ENCODE results near the gene ACY1. TPM values are rescaled to one million over a fixed set of nuclear protein-coding genes. Genes with fewer than 3 reads are reported as not detected.
A peak's percentile ranks its signal among the peaks of the same experiment; 100 is the strongest.

Gene ACY1
- total and polyA plus RNA-seq, 4 donors = 7.2 to 102 (median 14.4) TPM

- Histone ChIP-seq H3K4me1 (ENCODE audit: control insufficient read depth in 1 of 2, insufficient read depth in 2 of 2, low read length in 2 of 2) (no peaks in the 10 kb centered on the region), H3K27ac (ENCODE audit: low read depth in 1 of 2, low read length in 2 of 2) (no peak overlapping the region), H3K36me3 (ENCODE audit: control insufficient read depth in 1 of 2, insufficient read depth in 2 of 2, low read length in 1 of 2) (no peaks in the 10 kb centered on the region), H3K9me3 (ENCODE audit: control insufficient read depth, low read length) (no peaks in the 10 kb centered on the region), H3K4me3 (ENCODE audit: low read length in 2 of 2) (no peak overlapping the region), H3K27me3 (ENCODE audit: control insufficient read depth in 1 of 2, insufficient read depth in 2 of 2, low read length in 1 of 2) (no peaks in the 10 kb centered on the region)
- ATAC-seq (ENCODE audit: low FRiP score) (peak; percentile 34), DNase-seq (peak in 1 of 2 donors; percentile 87)
- 10 to 12% methylated on average over 15 of the region's 15 CpGs for WGBS, 2 donors
- intact Hi-C loops (cut with DNase I) = loop anchor here in 1 of 2 donors (10.0 kb wide), 1 partner anchor 339 kb away; no protein-coding TSS in a partner anchor
Measured at GRCh38 chr3:52005571-52005986, 22.2 kb downstream of the ACY1 start.

GRCh38 chr3:52006017-52006819, 22.9 kb downstream of the ACY1 start:
- Histone ChIP-seq H3K27me3 (ENCODE audit: control insufficient read depth in 1 of 2, insufficient read depth in 2 of 2, low read length in 1 of 2) (no peaks in the 10 kb centered on the region), H3K9me3 (ENCODE audit: control insufficient read depth, low read length) (no peaks in the 10 kb centered on the region), H3K4me1 (ENCODE audit: control insufficient read depth in 1 of 2, insufficient read depth in 2 of 2, low read length in 2 of 2) (no peaks in the 10 kb centered on the region), H3K27ac (ENCODE audit: low read depth in 1 of 2, low read length in 2 of 2) (no peak overlapping the region), H3K36me3 (ENCODE audit: control insufficient read depth in 1 of 2, insufficient read depth in 2 of 2, low read length in 1 of 2) (no peaks in the 10 kb centered on the region), H3K4me3 (ENCODE audit: low read length in 2 of 2) (no peak overlapping the region)
- DNase-seq (no peak), ATAC-seq (ENCODE audit: low FRiP score) (no peak)
- intact Hi-C loops (cut with DNase I) = loop anchor here in 1 of 2 donors (10.0 kb wide), 1 partner anchor 339 kb away; no protein-coding TSS in a partner anchor
- 67 to 68% methylated on average over 8 of the region's 8 CpGs for WGBS, 2 donors

GRCh38 chr3:52006820-52007133, 23.4 kb downstream of the ACY1 start:
- intact Hi-C loops (cut with DNase I) = loop anchor here in 1 of 2 donors (10.0 kb wide), 1 partner anchor 338 kb away; no protein-coding TSS in a partner anchor
- WGBS, 2 donors = 93 to 96% methylated on average over 6 of the region's 6 CpGs
- Histone ChIP-seq H3K27me3 (ENCODE audit: control insufficient read depth in 1 of 2, insufficient read depth in 2 of 2, low read length in 1 of 2) (no peaks in the 10 kb centered on the region), H3K4me1 (ENCODE audit: control insufficient read depth in 1 of 2, insufficient read depth in 2 of 2, low read length in 2 of 2) (no peaks in the 10 kb centered on the region), H3K4me3 (ENCODE audit: low read length in 2 of 2) (no peak overlapping the region), H3K27ac (ENCODE audit: low read depth in 1 of 2, low read length in 2 of 2) (no peak overlapping the region), H3K9me3 (ENCODE audit: control insufficient read depth, low read length) (no peaks in the 10 kb centered on the region), H3K36me3 (ENCODE audit: control insufficient read depth in 1 of 2, insufficient read depth in 2 of 2, low read length in 1 of 2) (no peaks in the 10 kb centered on the region)
- no peak for DNase-seq
- ATAC-seq (ENCODE audit: low FRiP score) = no peak

- Histone ChIP-seq H3K27ac (ENCODE audit: low read depth in 1 of 2, low read length in 2 of 2) (no peak overlapping the region), H3K4me3 (ENCODE audit: low read length in 2 of 2) (no peak overlapping the region), H3K4me1 (ENCODE audit: control insufficient read depth in 1 of 2, insufficient read depth in 2 of 2, low read length in 2 of 2) (no peaks in the 10 kb centered on the region), H3K9me3 (ENCODE audit: control insufficient read depth, low read length) (no peaks in the 10 kb centered on the region), H3K27me3 (ENCODE audit: control insufficient read depth in 1 of 2, insufficient read depth in 2 of 2, low read length in 1 of 2) (no peaks in the 10 kb centered on the region), H3K36me3 (ENCODE audit: control insufficient read depth in 1 of 2, insufficient read depth in 2 of 2, low read length in 1 of 2) (no peaks in the 10 kb centered on the region)
- WGBS, 2 donors = 41 to 74% methylated on average over 4 of the region's 4 CpGs
- ATAC-seq (ENCODE audit: low FRiP score) (no peak), DNase-seq (no peak)
- intact Hi-C loops (cut with DNase I) = loop anchor here in 1 of 2 donors (10.0 kb wide), 1 partner anchor 338 kb away; no protein-coding TSS in a partner anchor
Measured at GRCh38 chr3:52007291-52007690, 24.0 kb downstream of the ACY1 start.

GRCh38 chr3:52010431-52010830, 27.1 kb downstream of the ACY1 start:
- ATAC-seq (ENCODE audit: low FRiP score) = no peak
- Histone ChIP-seq H3K9me3 (ENCODE audit: control insufficient read depth, low read length) (no peaks in the 10 kb centered on the region), H3K27me3 (ENCODE audit: control insufficient read depth in 1 of 2, insufficient read depth in 2 of 2, low read length in 1 of 2) (no peaks in the 10 kb centered on the region), H3K4me3 (ENCODE audit: low read length in 2 of 2) (no peak overlapping the region), H3K27ac (ENCODE audit: low read depth in 1 of 2, low read length in 2 of 2) (no peak overlapping the region), H3K36me3 (ENCODE audit: control insufficient read depth in 1 of 2, insufficient read depth in 2 of 2, low read length in 1 of 2) (no peaks in the 10 kb centered on the region), H3K4me1 (ENCODE audit: control insufficient read depth in 1 of 2, insufficient read depth in 2 of 2, low read length in 2 of 2) (no peaks in the 10 kb centered on the region)
- DNase-seq = no peak
- intact Hi-C loops (cut with DNase I) = no loop called here

GRCh38 chr3:52012699-52013098, 29.4 kb downstream of the ACY1 start:
- WGBS, 2 donors = 68 to 80% methylated on average over 7 of the region's 7 CpGs
- ATAC-seq (ENCODE audit: low FRiP score) = no peak
- intact Hi-C loops (cut with DNase I) = no loop called here
- Histone ChIP-seq H3K27me3 (ENCODE audit: control insufficient read depth in 1 of 2, insufficient read depth in 2 of 2, low read length in 1 of 2) (no peaks in the 10 kb centered on the region), H3K27ac (ENCODE audit: low read depth in 1 of 2, low read length in 2 of 2) (no peak overlapping the region), H3K9me3 (ENCODE audit: control insufficient read depth, low read length) (no peaks in the 10 kb centered on the region), H3K4me3 (ENCODE audit: low read length in 2 of 2) (no peak overlapping the region), H3K36me3 (ENCODE audit: control insufficient read depth in 1 of 2, insufficient read depth in 2 of 2, low read length in 1 of 2) (no peaks in the 10 kb centered on the region), H3K4me1 (ENCODE audit: control insufficient read depth in 1 of 2, insufficient read depth in 2 of 2, low read length in 2 of 2) (no peaks in the 10 kb centered on the region)
- no peak for DNase-seq

- Histone ChIP-seq H3K9me3 (ENCODE audit: control insufficient read depth, low read length) (no peaks in the 10 kb centered on the region), H3K4me1 (ENCODE audit: control insufficient read depth in 1 of 2, insufficient read depth in 2 of 2, low read length in 2 of 2) (no peaks in the 10 kb centered on the region), H3K27ac (ENCODE audit: low read depth in 1 of 2, low read length in 2 of 2) (no peak overlapping the region), H3K36me3 (ENCODE audit: control insufficient read depth in 1 of 2, insufficient read depth in 2 of 2, low read length in 1 of 2) (no peaks in the 10 kb centered on the region), H3K4me3 (ENCODE audit: low read length in 2 of 2) (no peak overlapping the region), H3K27me3 (ENCODE audit: control insufficient read depth in 1 of 2, insufficient read depth in 2 of 2, low read length in 1 of 2) (no peaks in the 10 kb centered on the region)
- 83 to 90% methylated on average over 6 of the region's 6 CpGs for WGBS, 2 donors
- ATAC-seq (ENCODE audit: low FRiP score) (no peak), DNase-seq (no peak)
- intact Hi-C loops (cut with DNase I) = no loop called here
Measured at GRCh38 chr3:52013802-52014598, 30.7 kb downstream of the ACY1 start.

- Histone ChIP-seq H3K27ac (ENCODE audit: low read depth in 1 of 2, low read length in 2 of 2) (no peak overlapping the region), H3K9me3 (ENCODE audit: control insufficient read depth, low read length) (no peaks in the 10 kb centered on the region), H3K27me3 (ENCODE audit: control insufficient read depth in 1 of 2, insufficient read depth in 2 of 2, low read length in 1 of 2) (no peaks in the 10 kb centered on the region), H3K4me1 (ENCODE audit: control insufficient read depth in 1 of 2, insufficient read depth in 2 of 2, low read length in 2 of 2) (no peaks in the 10 kb centered on the region), H3K36me3 (ENCODE audit: control insufficient read depth in 1 of 2, insufficient read depth in 2 of 2, low read length in 1 of 2) (no peaks in the 10 kb centered on the region), H3K4me3 (ENCODE audit: low read length in 2 of 2) (no peak overlapping the region)
- DNase-seq (no peak), ATAC-seq (ENCODE audit: low FRiP score) (no peak)
- 82 to 87% methylated on average over 8 of the region's 8 CpGs for WGBS, 2 donors
- intact Hi-C loops (cut with DNase I) = loop anchor here in 1 of 2 donors (5.0 kb wide), 1 partner anchor 38 kb away; no protein-coding TSS in a partner anchor
Measured at GRCh38 chr3:52014613-52015012, 31.3 kb downstream of the ACY1 start.

Data from aorta (tissue), 5 donors.